ENCODE data around the gene UBAP2. TPM values are rescaled to one million over a fixed set of nuclear protein-coding genes. Genes with fewer than 3 reads are reported as not detected.

The UBAP2 gene
- total RNA-seq, 1 experiment from 2014 or later = 60.8 TPM

GRCh38 chr9:34093578-34093977 is 44.9 kb upstream of the UBAP2 start:
- Histone ChIP-seq H3K9me3 (ENCODE audit: control insufficient read depth, low read depth, low read length) (no peaks in the 10 kb centered on the region), H2BK12ac (ENCODE audit: insufficient read length, low read depth, low read length) (no peak overlapping the region), H3K4ac (ENCODE audit: low read depth, low read length) (no peak overlapping the region), H3T11ph (ENCODE audit: low read length) (no peak overlapping the region), H3K27me3 (ENCODE audit: insufficient read depth, low read length) (no peaks in the 10 kb centered on the region), H2BK120ac (ENCODE audit: low read depth, low read length, poor library complexity, severe bottlenecking) (no peak overlapping the region), H3K79me2 (ENCODE audit: insufficient read depth, low read length) (no peaks in the 10 kb centered on the region), H2AK5ac (ENCODE audit: insufficient read length, low read length) (no peak overlapping the region), H3K4me2 (ENCODE audit: insufficient read depth, insufficient read length, low read length) (no peak overlapping the region), H3K56ac (ENCODE audit: insufficient read length, low read depth, low read length) (no peak overlapping the region), H2AFZ (ENCODE audit: low read length) (no peak overlapping the region), H4K5ac (ENCODE audit: insufficient read length, low read depth, low read length) (no peak overlapping the region), H4K91ac (ENCODE audit: insufficient read length, low read depth, low read length) (no peak overlapping the region), H2BK20ac (ENCODE audit: low read depth, low read length, poor library complexity, severe bottlenecking) (no peak overlapping the region), H4K20me1 (ENCODE audit: control insufficient read depth, insufficient read depth, insufficient read length) (no peaks in the 10 kb centered on the region), H3K23me2 (ENCODE audit: insufficient read length, low read depth, low read length, poor library complexity, severe bottlenecking) (no peaks in the 10 kb centered on the region), H4K8ac (replicated peaks; ENCODE audit: insufficient read length, low read depth, low read length) (no peak overlapping the region), H3K18ac (ENCODE audit: insufficient read length, low read depth, low read length) (no peak overlapping the region), H3K79me1 (ENCODE audit: insufficient read depth, low read depth, low read length, poor library complexity, severe bottlenecking) (no peaks in the 10 kb centered on the region), H2BK15ac (ENCODE audit: low read depth, low read length) (no peak overlapping the region), H3K9ac (ENCODE audit: extremely low read depth, insufficient read length, low read length) (no peak overlapping the region), H3K4me1 (ENCODE audit: insufficient read depth, low read length) (no peaks in the 10 kb centered on the region), H3K27ac (ENCODE audit: insufficient read length, low read depth, low read length) (no peak overlapping the region), H2BK5ac (ENCODE audit: insufficient read length, low read length) (no peak overlapping the region), H3K14ac (ENCODE audit: insufficient read depth, low read length) (no peak overlapping the region), H3K23ac (ENCODE audit: insufficient read length, low read depth, low read length) (no peak overlapping the region)
- Mint-ChIP-seq H3K4me1 (no peaks in the 10 kb centered on the region), H3K4me3 (no peak overlapping the region), H3K27me3 (ENCODE audit: low read depth) (no peaks in the 10 kb centered on the region), H3K27ac (no peak overlapping the region), H3K9me3 (no peaks in the 10 kb centered on the region), H3K36me3 (ENCODE audit: insufficient read depth in 1 of 3, low read depth in 3 of 3) (peaks cover 25 to 91% (median 78%) of the 10 kb centered on the region in 3 experiments; a peak in 6 of 7 replicates)
- WGBS (ENCODE audit: extremely low coverage, insufficient read length, low lambda C conversion rate) = no CpG with 5 or more reads among the region's 5 CpGs
- no peak for DNase-seq
- TF ChIP-seq CTCF (conservative IDR thresholded peaks at IDR 0.05) = no peak

Data from H9 (cell line).